Mesendoderm (in vitro differentiated cells): Measurements from ENCODE around the gene TXNL1.

Source experiments
- DNase-seq: peaks from one replicate; pipeline ENCODE4 v3.0.0; 2013
- H2AK5ac ChIP-seq: 2 replicates; pipeline ENCODE4 v1.6.1; 2013; ENCODE audit warnings: low read length, inconsistent platforms
- H2BK120ac ChIP-seq: 2 replicates; pipeline ENCODE4 v1.6.1; 2013; ENCODE audit warnings: low read depth, mild to moderate bottlenecking, low read length, moderate library complexity, mixed read lengths
- H2BK15ac ChIP-seq: replicated peaks from 2 replicates; pipeline ENCODE4 v1.6.1; 2013; ENCODE audit warnings: low read depth, mild to moderate bottlenecking, moderate library complexity
- H2BK5ac ChIP-seq: 2 replicates; pipeline ENCODE4 v1.6.1; 2013; ENCODE audit warnings: low read length, inconsistent platforms
- H3K18ac ChIP-seq: 2 replicates; pipeline ENCODE4 v1.6.1; 2013; ENCODE audit warnings: mild to moderate bottlenecking, low read length, mixed read lengths
- H3K23ac ChIP-seq: one replicate; pipeline ENCODE4 v1.6.1; 2013; ENCODE audit warnings: low read length
- H3K27ac ChIP-seq: 2 replicates; pipeline ENCODE4 v1.5.1; 2013; ENCODE audit warnings: low read depth, mild to moderate bottlenecking, inconsistent platforms, low read length, moderate library complexity
- H3K27me3 ChIP-seq: 2 replicates; pipeline ENCODE4 v1.6.1; 2013; ENCODE audit warnings: low read length, control low read depth, mild to moderate bottlenecking, inconsistent platforms; ENCODE audit not compliant: insufficient read depth, poor library complexity
- H3K36me3 ChIP-seq: 2 replicates; pipeline ENCODE4 v1.6.1; 2013; ENCODE audit warnings: low read length, inconsistent platforms; ENCODE audit not compliant: control insufficient read depth, insufficient read depth
- H3K4ac ChIP-seq: one replicate; pipeline ENCODE4 v1.6.1; 2013; ENCODE audit warnings: low read depth, mild to moderate bottlenecking, low read length, moderate library complexity
- H3K4me1 ChIP-seq: 2 replicates; pipeline ENCODE4 v1.6.1; 2013; ENCODE audit warnings: low read depth, low read length, inconsistent platforms; ENCODE audit not compliant: control insufficient read depth
- H3K4me2 ChIP-seq: 2 replicates; pipeline ENCODE4 v1.6.1; 2013; ENCODE audit warnings: low read length
- H3K4me3 ChIP-seq: 2 replicates; pipeline ENCODE4 v1.5.1; 2013; ENCODE audit warnings: mild to moderate bottlenecking, low read length
- H3K56ac ChIP-seq: one replicate; pipeline ENCODE4 v1.6.1; 2013; ENCODE audit warnings: low read length
- H3K79me1 ChIP-seq: 2 replicates; pipeline ENCODE4 v1.6.1; 2013; ENCODE audit warnings: low read length, inconsistent platforms
- H3K79me2 ChIP-seq: 2 replicates; pipeline ENCODE4 v1.6.1; 2013; ENCODE audit warnings: mild to moderate bottlenecking, low read length; ENCODE audit not compliant: control insufficient read depth, insufficient read depth
- H3K9ac ChIP-seq: 2 replicates; pipeline ENCODE4 v1.6.1; 2013; ENCODE audit warnings: low read length, inconsistent platforms
- H4K5ac ChIP-seq: one replicate; pipeline ENCODE4 v1.6.1; 2013; ENCODE audit warnings: low read length
- H4K8ac ChIP-seq: one replicate; pipeline ENCODE4 v1.6.1; 2013; ENCODE audit warnings: low read depth, mild to moderate bottlenecking, control low read depth, low read length, moderate library complexity
- WGBS: extraction: QIAGEN DNeasy Blood & Tissue Kit; methylation state at CpG from one replicate; pipeline ENCODE4 v1.1.7; 2013; ENCODE audit warnings: low lambda C conversion rate, missing lambda C conversion rate; ENCODE audit not compliant: insufficient coverage; ENCODE audit errors: extremely low coverage; 5-methylcytosine and 5-hydroxymethylcytosine counted together

Gene TXNL1

GRCh38 chr18:56550121-56550520 is 88.3 kb downstream of the TXNL1 start:
- no peak for DNase-seq
- WGBS: no CpG with 5 or more reads among the region's 4 CpGs

More at GRCh38 chr18:56550121-56550520, 88.3 kb downstream of the TXNL1 start:
- Histone ChIP-seq H3K23ac (no peak overlapping the region), H3K4me1 (no peaks in the 10 kb centered on the region), H3K79me2 (no peaks in the 10 kb centered on the region), H3K79me1 (no peaks in the 10 kb centered on the region), H3K18ac (no peak overlapping the region), H3K4me2 (no peak overlapping the region), H2AK5ac (no peak overlapping the region), H3K4ac (no peak overlapping the region), H3K56ac (no peak overlapping the region), H2BK5ac (no peak overlapping the region), H3K27ac (no peak overlapping the region), H4K8ac (no peak overlapping the region), H2BK15ac (no peak overlapping the region), H3K9ac (no peak overlapping the region), H3K36me3 (no peaks in the 10 kb centered on the region), H4K5ac (no peak overlapping the region), H3K27me3 (no peaks in the 10 kb centered on the region), H3K4me3 (no peak overlapping the region), H2BK120ac (no peak overlapping the region)
